DMS153 treated with DMSO at 0.1 percent for 48 hours (cell line): Measurements from ENCODE around the gene DDX10.

Experiments used
- DNase-seq: peaks from one replicate; lab custom pipeline; 2025; ENCODE audit not compliant: unreplicated experiment; lab: John Stamatoyannopoulos, UW

Gene DDX10

GRCh38 chr11:108654994-108655631 is 9.8 kb upstream of the DDX10 start:
- peak; percentile 16 for DNase-seq

- DNase-seq = no peak
Observed at GRCh38 chr11:108662700-108663099, 2.2 kb upstream of the DDX10 start.

GRCh38 chr11:108663154-108663877 is 1.6 kb upstream of the DDX10 start:
- DNase-seq = no peak

- no peak for DNase-seq
Observed at GRCh38 chr11:108666373-108666772, 1.5 kb downstream of the DDX10 start.

GRCh38 chr11:108669286-108669685 is 4.4 kb downstream of the DDX10 start:
- no peak for DNase-seq

GRCh38 chr11:108669711-108670110 is 4.8 kb downstream of the DDX10 start:
- DNase-seq = no peak

GRCh38 chr11:108670451-108670850 is 5.6 kb downstream of the DDX10 start:
- DNase-seq = no peak

GRCh38 chr11:108672113-108672512 is 7.2 kb downstream of the DDX10 start:
- DNase-seq = no peak

GRCh38 chr11:108672786-108673185 is 7.9 kb downstream of the DDX10 start:
- DNase-seq = no peak

- DNase-seq = no peak
Observed at GRCh38 chr11:108679045-108679444, 14.2 kb downstream of the DDX10 start.

GRCh38 chr11:108680271-108680670 is 15.4 kb downstream of the DDX10 start:
- no peak for DNase-seq

- DNase-seq = no peak
Observed at GRCh38 chr11:108685419-108686130, 20.7 kb downstream of the DDX10 start.

- DNase-seq = no peak
Observed at GRCh38 chr11:108693852-108694251, 29.0 kb downstream of the DDX10 start.

GRCh38 chr11:108694846-108695245 is 30.0 kb downstream of the DDX10 start:
- DNase-seq = no peak

- DNase-seq = peak; percentile 39
Observed at GRCh38 chr11:108697872-108698473, 33.1 kb downstream of the DDX10 start.

GRCh38 chr11:108698844-108699642 is 34.2 kb downstream of the DDX10 start:
- peak; percentile 39 for DNase-seq

- DNase-seq = no peak
Observed at GRCh38 chr11:108703916-108704315, 39.0 kb downstream of the DDX10 start.

GRCh38 chr11:108705061-108705460 is 40.2 kb downstream of the DDX10 start:
- DNase-seq = no peak

- no peak for DNase-seq
Observed at GRCh38 chr11:108708173-108708572, 43.3 kb downstream of the DDX10 start.

- DNase-seq = no peak
Observed at GRCh38 chr11:108709741-108710140, 44.9 kb downstream of the DDX10 start.
